GM18858 (cell line): ENCODE data around the gene MED12L.

Source experiments
- ATAC-seq: cut with Tn5 transposase; IDR thresholded peaks from one replicate; pipeline ENCODE4 v1.9.1; 2021; ENCODE audit not compliant: unreplicated experiment

Gene MED12L

DNA sequence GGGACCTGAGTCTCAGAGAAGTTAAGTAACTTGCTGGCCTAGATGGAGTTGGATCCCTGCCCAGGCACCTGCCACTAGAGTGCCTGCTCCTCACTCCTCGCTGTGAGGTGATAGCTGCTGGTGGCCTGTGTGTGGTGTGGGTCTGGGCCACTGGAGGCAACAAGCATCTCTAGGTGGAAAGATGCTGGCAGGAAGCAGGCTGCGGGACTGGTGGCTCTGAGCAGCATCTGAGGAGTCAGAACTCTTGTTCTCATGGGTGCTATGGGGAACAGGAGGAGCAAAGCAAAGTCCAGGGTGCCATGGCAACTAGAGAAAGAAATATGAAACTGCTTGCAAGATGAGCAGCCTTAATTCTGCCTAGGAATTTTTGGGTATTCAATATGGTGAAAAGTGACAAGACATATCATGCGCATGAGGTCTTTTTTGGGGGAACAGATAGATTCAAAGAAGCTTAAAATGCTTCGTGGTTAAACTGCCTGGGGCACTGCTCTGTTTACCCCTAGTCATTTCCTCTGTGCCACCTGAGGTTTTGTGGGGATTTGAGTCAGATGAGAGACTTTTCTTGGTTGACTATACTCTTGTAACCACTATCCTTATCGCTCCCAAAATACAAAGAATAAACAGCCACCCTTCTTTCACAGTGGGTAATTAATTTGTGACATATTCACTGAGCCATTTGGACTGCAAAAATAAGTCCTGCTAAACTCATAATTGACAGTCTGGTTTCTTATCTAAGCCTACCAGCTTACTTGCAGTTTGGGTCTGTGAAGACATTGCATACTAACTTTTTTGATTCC is 50.3 kb downstream of the MED12L start:
- peak; percentile 52 for ATAC-seq

DNA sequence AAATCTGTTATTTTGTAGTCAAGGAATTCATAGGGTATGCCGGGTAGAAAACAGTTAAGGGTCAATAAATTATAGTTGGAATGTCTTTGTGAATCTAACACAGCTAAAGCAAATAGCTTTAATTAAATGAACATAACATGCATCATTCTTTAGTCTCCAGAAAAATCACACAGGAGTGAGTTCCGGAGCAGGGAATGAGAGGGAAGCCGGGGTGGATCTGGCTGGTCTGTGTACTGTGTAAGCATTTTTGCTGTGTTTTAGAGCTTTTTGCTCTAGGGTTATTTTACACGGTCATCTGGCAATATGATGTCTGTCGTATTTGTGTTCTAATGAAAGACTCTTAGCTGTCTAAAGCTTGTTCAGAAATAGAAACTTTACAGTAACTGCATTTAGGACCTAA is 57.5 kb downstream of the MED12L start:
- ATAC-seq, result no peak

DNA sequence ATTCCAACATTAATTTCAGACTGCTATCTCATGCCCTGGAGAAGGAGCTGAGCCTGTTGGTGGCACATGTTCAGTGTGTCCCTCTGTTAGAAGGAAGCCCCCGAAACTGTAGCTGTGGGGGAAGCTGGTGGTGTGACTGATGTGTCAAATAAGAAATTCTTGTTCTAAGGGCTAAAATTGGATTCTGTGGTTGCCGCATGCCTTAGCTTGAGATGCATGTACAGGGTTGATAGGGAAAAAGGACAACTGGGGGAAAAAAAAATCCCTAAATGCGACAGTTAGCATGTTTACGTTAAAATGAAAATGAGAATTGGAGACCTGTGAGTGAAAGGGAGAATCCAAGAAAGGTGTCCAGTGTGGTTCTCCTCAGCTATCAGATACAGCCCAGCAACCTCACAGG is 58.6 kb downstream of the MED12L start:
- ATAC-seq, result no peak

DNA sequence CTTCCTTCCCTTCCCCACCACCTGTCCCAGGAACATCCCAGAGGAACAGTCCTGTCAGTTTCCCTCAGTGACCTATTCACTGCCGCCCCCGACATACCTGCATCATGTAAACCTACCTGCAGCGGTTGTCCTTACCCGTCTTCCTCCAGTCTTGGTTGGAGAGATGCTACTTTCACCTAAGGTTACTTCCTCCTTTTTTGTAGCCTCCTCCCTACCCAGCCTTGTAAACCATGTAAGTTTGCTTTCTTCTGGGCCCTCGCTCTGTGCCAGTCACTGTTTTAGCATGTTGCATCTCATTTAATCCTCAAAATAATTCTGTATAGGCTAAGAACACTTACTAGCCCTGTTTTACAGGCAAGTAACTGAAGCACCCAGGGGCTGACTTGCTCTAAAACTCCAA is 59.3 kb downstream of the MED12L start:
- ATAC-seq, result no peak

DNA sequence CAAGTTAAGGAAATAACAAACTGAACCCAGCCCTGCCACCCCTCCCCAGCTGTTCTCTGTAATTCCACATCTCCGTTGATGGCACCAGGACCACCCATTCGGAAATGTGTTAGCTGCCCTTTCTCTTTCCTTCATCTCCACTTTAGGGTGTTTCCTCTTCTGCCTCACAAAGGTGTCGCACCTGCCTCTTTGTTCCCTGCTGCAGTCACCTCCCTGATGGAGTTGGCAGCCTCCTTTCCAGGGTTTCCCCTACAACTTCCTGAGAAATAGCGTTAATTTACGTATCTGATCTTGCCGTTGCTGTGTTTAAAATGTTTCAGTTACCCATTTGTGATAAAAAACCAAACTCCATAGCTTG is 60.2 kb downstream of the MED12L start:
- no peak for ATAC-seq

DNA sequence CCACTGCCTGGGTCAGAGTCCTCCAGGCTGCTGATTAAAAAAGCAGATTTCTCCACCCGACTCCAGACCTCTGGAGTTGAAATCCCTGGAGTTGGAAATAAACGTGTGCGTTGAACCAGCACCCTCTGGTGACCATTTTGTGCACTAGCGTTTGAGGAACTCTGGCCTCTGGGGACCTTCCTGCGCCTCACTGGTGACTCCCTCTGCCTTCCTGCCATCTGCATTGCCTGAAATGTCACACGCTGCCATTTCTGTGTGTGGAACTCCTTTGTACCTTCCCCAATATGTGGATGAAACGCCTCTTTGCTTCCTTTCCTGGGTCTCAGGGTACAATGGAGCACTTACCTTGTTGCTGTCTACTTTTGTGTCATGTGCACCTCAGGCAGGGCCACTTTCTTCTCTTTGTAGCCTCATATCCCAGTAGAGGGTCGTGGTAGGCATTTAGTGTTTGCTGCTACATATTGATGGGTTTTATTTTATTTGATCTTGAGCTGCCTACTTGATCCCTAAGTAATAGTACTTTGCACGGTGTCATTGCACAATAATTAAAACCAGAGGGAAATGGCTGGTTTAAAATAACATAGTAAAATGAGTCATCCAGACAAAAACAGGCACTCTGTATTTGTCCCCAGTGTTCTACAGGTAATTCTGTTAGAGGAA is 60.7 kb downstream of the MED12L start:
- ATAC-seq, result peak; percentile 93

DNA sequence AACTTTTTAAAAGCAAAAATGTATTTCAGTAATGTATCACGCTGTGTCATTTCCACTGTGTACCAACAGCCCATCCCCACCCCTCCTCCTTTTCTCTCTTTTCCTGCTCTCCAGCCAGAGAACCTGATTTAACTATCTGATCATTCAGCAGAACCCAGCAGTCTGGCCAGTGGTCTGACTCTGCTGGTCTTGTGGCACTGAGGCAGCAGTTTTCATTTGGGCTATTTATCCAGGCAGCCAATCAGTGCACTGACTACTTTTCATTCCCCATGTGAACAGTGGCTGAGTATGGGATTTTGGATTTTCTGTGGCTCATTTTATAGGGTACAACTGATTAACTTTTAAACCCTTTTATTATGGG is 61.2 kb downstream of the MED12L start:
- ATAC-seq, result no peak

DNA sequence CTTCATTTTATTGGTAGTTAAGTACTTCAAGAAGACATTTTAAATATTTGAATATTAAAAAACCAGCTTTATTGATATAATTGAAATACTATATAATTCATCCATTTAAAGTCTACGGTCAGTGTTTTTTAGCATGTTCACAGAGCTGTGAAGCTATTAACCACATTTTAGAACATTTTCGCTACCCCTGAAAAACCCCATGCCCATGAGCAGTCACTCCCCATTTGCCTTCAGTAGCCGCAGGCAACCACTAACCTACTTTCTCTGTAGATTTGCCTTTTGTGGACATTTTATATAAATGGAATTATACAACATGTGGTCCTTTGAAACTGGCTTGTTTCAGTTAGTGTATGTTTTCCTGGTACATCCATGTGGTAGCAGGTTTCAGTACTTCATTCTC is 61.8 kb downstream of the MED12L start:
- no peak for ATAC-seq

DNA sequence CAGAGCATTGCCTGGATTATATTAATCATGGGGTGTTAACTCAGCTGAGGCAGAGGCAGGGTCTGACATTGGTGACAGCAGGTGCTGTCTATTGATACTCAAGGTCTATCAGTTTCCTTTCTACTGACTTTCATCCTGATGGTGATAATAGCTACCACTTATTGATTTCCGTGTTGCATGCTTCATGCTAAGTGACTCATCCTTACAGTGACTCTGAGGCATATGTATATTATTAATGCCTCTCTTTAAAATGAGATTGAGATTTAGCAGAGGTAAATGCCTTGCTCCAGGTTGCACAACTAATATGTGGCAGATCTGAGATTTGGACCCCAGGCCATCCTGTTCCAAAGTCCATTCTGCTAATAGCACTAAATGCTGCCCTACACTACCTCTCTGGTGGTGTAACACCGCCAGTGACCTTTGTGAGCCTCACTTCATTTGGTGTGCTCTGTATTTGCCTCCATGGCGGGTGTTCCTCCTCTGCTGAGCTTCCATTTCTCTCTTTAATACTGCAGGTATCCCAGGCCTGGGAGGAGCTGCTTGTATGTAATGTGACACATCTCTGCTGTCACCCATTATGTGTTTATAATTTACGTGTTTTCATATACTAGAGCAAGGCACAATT is 67.1 kb downstream of the MED12L start:
- no peak for ATAC-seq

DNA sequence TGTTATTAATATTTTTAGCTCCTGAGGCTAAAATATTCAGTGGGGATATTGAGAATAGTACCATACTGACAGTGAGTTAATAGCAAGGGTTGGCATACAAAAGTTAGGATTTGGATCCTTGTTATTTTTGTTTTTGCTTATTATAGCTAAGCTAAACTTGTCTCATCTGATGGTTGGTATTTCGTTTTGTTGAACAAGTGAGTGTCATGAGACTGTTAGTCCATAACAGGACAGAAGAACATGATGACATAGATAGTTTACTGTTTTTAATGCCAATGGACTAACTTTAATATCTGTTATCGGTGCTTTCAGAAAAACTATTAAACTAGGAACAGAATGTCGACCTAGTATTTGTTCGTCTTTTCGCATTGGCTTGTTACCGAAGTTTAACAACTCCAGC is 69.1 kb downstream of the MED12L start:
- ATAC-seq, result no peak

DNA sequence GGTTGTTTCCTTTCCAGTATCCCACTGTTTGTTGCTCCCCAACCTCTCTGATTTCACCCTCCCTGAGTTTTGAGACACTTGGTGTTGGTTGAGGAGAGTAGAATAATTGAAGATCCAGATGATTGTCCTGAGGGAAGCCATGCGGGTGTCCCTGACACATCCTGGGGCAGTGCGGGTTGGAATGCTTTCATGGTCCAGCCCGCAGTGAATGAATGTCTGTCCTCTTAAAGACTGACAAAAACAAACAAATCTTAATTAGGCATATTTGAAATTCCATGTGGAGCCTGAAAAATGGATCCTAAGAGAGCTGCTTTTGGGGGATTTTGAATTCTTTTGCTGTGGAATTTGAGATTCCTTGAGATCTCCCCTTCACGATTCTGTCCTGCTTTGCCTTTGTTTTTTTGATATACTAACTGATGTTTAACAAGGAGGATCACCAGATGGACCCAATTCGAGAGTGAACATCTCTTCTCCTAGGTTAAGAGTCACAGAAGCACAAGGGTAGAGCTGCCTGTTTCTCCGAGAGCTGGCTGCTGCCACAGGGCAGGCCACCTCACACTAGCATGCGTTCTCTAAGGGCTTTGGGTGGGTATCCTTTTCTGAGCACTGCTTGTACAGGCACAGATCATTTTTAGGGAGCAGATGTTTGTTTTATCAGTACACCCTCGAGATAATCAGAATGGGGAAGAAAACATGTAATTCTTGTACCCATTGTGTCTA is 70.1 kb downstream of the MED12L start:
- ATAC-seq, result no peak

DNA sequence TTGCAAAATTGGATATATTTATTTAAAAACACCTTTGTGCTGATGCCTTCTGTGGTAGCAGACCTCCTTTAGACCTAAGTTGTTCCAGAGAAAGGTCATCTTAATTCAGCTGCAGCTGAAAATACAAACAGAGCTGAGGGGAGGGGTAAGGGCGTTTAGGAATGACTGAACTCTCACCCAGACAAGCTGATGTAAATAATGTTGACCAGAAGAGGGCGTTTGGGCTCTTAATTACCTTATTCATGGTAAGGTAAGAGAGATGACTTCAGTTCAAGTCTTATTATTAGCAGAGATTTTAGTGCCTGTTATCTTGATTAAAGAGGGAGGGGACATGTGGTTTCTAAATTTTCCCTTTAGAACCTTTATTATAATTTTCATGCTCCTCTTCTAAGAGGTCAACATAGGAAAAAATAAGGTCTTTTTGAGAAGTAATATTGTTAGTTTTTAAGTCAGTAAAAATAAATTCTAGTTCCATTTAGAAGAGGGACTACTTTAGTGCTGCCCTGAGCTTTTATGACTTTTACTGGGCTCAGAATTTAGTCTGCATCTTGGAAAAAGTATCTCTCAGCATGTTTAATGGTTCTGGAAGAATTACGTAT is 71.3 kb downstream of the MED12L start:
- ATAC-seq, result peak; percentile 86

DNA sequence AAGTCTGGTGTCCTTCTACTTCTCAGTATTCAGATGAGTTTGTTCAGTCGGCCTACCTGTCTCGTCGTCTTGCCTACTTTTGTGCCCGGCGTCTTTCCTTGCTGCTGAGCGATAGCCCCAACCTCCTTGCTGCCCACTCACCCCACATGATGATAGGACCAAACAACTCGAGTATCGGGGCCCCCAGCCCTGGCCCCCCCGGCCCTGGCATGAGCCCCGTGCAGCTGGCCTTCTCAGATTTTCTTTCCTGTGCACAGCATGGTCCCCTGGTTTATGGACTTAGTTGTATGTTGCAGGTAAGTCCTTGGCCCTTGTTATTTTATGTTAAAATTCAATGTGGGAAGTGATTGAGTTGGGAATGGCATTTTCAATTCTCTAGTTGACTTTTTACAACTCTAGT is 74.3 kb downstream of the MED12L start:
- ATAC-seq, result no peak

DNA sequence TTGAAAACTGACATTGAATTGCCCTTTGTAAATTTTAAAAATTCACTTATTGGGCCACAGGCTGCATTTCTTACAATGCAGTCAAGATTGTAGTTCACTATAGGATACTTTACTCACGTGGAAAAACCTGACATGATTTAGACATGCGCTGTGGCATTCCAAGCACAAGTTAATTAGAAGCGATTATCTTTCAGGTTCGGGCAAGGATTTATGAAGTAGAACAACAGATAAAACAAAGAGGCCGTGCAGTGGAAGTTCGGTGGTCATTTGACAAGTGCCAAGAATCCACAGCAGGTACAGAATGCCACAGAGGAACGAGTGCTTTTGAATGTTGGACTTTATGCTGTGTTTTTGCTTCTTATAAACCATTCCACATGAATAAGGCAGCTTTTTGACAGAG is 79.8 kb downstream of the MED12L start:
- ATAC-seq, result no peak

DNA sequence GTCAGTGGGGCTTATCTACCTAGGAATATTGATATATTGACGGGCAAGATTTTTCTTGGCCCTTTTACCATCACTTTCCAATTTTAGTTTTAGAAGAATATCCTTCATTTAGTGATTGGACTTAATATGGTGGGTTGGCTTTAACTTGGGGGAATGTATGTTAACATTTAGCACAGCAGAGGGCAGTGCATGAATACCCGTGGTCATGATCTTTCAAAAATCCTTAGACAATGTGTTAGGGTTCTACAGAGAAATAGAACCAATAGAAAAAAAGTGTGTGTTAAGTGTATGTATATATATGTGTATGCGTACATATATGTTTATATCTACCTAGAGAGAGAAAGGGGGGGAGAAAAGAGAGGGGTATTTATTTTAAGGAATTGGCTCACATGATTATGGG is 80.7 kb downstream of the MED12L start:
- no peak for ATAC-seq

DNA sequence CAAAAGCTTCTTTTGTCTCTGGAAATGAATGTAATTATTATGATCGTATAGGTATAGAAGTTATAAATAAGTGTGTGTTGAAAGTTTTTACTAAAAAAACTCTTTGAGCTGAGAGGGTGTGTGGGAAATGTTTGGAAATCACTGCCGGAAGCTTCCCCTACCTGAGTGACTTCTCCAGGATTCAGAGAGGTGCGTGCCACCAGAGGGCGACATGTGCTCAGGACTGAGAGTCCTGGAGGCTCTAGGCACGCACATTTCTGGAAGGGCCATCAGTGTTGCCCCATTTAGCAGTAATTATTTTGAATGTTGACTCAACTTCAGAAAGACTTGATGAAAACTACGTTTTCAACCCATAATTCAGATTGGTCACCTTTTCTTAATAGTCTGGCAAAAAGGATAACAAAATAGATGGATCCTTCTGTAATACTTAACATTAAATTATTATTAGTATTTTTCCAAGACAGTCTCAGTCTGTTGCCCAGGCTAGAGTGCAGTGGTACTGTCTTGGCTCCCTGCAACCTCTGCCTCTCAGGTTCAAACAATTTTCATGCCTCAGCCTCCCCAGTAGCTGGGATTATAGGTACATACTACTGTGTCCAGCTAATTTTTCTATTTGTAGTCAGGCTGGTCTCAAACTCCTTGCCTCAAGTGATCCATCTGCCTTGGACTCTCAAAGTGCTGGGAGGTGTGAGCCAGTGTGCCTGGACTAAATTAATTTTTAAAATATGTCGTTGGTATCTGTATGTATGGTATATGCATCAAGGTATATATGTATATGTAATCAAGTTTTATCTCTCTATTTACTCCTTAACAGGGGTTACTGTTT is 83.0 kb downstream of the MED12L start:
- no peak for ATAC-seq

DNA sequence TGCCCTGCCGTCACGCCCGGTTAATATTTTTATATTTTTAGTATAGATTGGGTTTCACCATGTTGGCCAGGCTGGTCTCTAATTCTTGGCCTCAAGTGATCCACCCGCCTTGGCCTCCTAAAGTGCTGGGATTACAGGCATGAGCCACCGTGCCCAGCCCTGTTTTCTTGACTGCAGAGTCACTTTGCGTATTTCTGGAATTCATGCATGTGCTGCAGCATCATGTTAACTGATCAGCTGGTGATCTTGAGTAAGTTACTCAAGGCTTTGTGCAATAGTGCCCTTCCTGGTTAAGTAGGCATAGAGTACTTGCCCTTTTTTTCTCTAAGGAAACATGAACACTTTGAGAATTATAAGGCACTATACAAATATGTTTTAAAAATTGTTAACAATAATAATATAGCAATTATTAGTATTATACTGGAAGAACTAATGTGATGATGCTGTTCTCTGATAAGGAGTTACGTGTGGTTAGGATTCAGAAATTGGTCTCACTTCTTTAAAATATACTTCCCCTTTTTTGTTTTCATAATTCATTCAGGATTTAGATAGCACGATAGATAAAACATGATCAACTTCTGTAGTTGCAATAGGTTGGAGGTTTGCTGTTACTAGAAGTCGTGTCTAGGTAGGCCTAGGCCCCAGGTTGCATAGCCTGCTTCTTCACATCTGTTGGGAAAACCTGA is 83.9 kb downstream of the MED12L start:
- ATAC-seq, result peak; percentile 42

DNA sequence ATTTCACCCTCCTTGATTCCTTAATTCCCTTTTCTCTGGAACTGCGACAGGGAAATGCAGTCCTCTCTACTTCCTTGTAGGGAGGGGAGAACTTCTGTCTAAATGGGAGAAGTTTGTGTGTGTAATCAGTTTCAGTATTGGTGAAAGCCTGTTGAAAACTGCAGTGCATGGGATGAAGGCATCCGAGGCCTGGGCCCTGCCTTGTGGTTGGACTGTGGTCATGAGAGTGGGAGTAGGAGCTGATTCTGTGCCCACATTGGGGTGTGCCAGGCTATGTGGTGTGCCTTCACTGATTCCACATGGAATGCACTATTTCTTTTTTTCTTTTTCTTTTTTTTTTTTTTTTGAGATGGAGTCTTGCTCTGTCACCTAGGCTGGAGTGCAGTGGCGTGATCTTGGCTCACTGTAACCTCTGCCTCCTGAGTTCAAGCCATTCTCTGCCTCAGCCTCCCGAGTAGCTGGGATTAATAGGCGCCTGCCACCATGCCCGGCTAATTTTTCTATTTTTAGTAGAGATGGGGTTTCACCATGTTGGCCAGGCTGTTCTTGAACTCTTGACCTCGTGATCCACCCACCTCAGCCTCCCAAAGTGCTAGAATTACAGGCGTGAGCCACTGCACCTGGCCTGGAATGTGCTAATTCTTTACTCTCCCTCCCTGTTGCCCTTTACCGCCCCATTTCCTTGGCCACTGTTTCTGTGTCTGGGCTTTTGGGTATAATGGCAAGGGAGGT is 84.7 kb downstream of the MED12L start:
- ATAC-seq, result peak; percentile 32

DNA sequence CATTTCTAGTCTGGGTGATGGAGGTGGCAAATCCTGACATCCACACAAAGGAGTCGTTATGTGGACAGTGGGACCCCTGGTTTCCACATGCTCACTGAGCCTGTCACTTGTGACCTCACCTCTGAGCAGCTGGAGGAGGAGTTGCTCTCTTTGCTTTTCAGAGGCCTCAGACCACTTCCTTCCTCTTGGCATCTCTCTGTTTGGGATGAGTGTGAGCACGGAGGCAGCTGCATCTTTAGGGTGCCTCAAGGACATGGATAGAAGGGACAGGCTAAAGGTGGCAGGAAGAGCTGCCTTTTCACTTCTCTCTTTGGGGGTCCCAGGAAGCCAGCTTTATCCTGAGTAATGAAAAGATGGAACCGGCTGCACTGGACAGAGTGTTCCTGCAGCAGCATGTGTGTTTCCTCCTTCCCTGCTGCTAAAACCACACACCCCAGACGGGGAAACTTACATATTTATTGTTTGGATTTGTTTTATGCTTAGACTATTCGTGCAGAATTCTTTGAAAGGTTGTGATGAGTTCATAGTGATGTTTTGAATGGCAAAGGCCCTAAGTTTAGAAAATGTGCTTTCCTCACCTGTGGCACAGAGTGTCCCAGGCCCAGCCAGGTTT is 85.8 kb downstream of the MED12L start:
- ATAC-seq, result peak; percentile 46
